Measurements from ENCODE around the gene C6orf52. TPM values are rescaled to one million over a fixed set of nuclear protein-coding genes. Genes with fewer than 3 reads are reported as not detected.
"Not testable (repeated sequence)": the region's sequence is repeated elsewhere in the genome, so short reads cannot be mapped to it uniquely, and the experiment has no call there.

Gene C6orf52
- total RNA-seq, 3 donors from 2014 or later = 1.3 TPM; not detected in 2

- TF ChIP-seq POLR2AphosphoS5 (IDR thresholded peaks at IDR 0.05) = no peak
- TF ChIP-seq POLR2A (IDR thresholded peaks at IDR 0.05) = no peak
- TF ChIP-seq CTCF (IDR thresholded peaks at IDR 0.05) = no peak
- no peaks in the 10 kb centered on the region for H3K27me3 ChIP-seq
- H3K9me3 ChIP-seq = no peaks in the 10 kb centered on the region
- H3K4me3 ChIP-seq = no peak overlapping the region
- no peak overlapping the region for H3K27ac ChIP-seq
- DNase-seq (ENCODE audit: low spot score in 2 of 2) = no peak
- H3K36me3 ChIP-seq = no peaks in the 10 kb centered on the region
- intact Hi-C loops (cut with DNase I; ENCODE audit: low total_unique reads) = no loop called here
- no peaks in the 10 kb centered on the region for H3K4me1 ChIP-seq
Observed at GRCh38 chr6:10676403-10676802, 18.0 kb downstream of the C6orf52 start.

GRCh38 chr6:10668126-10668917, 26.1 kb downstream of the C6orf52 start:
- DNase-seq (ENCODE audit: low spot score in 2 of 2) = no peak
- intact Hi-C loops (cut with DNase I; ENCODE audit: low total_unique reads) = no loop called here
- TF ChIP-seq POLR2AphosphoS5 (IDR thresholded peaks at IDR 0.05) (no peak), CTCF (IDR thresholded peaks at IDR 0.05) (no peak), POLR2A (IDR thresholded peaks at IDR 0.05) (no peak)
- Histone ChIP-seq H3K4me3 (no peak overlapping the region), H3K36me3 (no peaks in the 10 kb centered on the region), H3K9me3 (peaks cover 0 to 5% of the 10 kb centered on the region in 2 donors), H3K27me3 (no peaks in the 10 kb centered on the region), H3K27ac (no peak overlapping the region), H3K4me1 (no peaks in the 10 kb centered on the region)

- DNase-seq (ENCODE audit: low spot score in 2 of 2) = not testable (repeated sequence)
Observed at GRCh38 chr6:10665595-10665994, 28.8 kb downstream of the C6orf52 start.

GRCh38 chr6:10662742-10663141, 31.7 kb downstream of the C6orf52 start:
- DNase-seq (ENCODE audit: low spot score in 2 of 2) = no peak
- H3K36me3 ChIP-seq = no peaks in the 10 kb centered on the region
- peaks cover 0 to 5% of the 10 kb centered on the region in 2 donors for H3K9me3 ChIP-seq
- H3K27ac ChIP-seq = no peak overlapping the region
- no peaks in the 10 kb centered on the region for H3K27me3 ChIP-seq
- TF ChIP-seq CTCF (IDR thresholded peaks at IDR 0.05) (no peak), POLR2A (IDR thresholded peaks at IDR 0.05) (no peak), POLR2AphosphoS5 (IDR thresholded peaks at IDR 0.05) (no peak)
- no peak overlapping the region for H3K4me3 ChIP-seq
- H3K4me1 ChIP-seq = no peaks in the 10 kb centered on the region
- intact Hi-C loops (cut with DNase I; ENCODE audit: low total_unique reads) = no loop called here

More at GRCh38 chr6:10665595-10665994, 28.8 kb downstream of the C6orf52 start:
- H3K27me3 ChIP-seq; H3K4me3 ChIP-seq; H3K36me3 ChIP-seq; H3K4me1 ChIP-seq; H3K27ac ChIP-seq; H3K9me3 ChIP-seq; intact Hi-C loops (cut with DNase I; ENCODE audit: low total_unique reads): not testable (repeated sequence)

GRCh38 chr6:10662207-10662606, 32.2 kb downstream of the C6orf52 start:
- H3K27ac ChIP-seq = no peak overlapping the region
- intact Hi-C loops (cut with DNase I; ENCODE audit: low total_unique reads) = no loop called here
- TF ChIP-seq CTCF (IDR thresholded peaks at IDR 0.05) (no peak), POLR2AphosphoS5 (IDR thresholded peaks at IDR 0.05) (no peak), POLR2A (IDR thresholded peaks at IDR 0.05) (no peak)

GRCh38 chr6:10660431-10661191, 33.8 kb downstream of the C6orf52 start:
- H3K27ac ChIP-seq; intact Hi-C loops (cut with DNase I; ENCODE audit: low total_unique reads); H3K9me3 ChIP-seq; DNase-seq (ENCODE audit: low spot score in 2 of 2); H3K27me3 ChIP-seq; H3K36me3 ChIP-seq; H3K4me1 ChIP-seq: not testable (repeated sequence)
- H3K4me3 ChIP-seq = peak overlapping the region in 1 of 3 donors; percentile 37

More at GRCh38 chr6:10662207-10662606, 32.2 kb downstream of the C6orf52 start:
- Histone ChIP-seq H3K27me3 (no peaks in the 10 kb centered on the region), H3K4me1 (no peaks in the 10 kb centered on the region), H3K4me3 (no peak overlapping the region), H3K36me3 (no peaks in the 10 kb centered on the region), H3K9me3 (peaks cover 0 to 5% of the 10 kb centered on the region in 2 donors)
- DNase-seq (ENCODE audit: low spot score in 2 of 2) = no peak
